PC-9 (cell line): ENCODE measurements around the gene ORAI2. TPM values are rescaled to one million over a fixed set of nuclear protein-coding genes. Genes with fewer than 3 reads are reported as not detected.
"Not testable (repeated sequence)": the region's sequence is repeated elsewhere in the genome, so short reads cannot be mapped to it uniquely, and the experiment has no call there.

Experiments used
- BruUV-seq: library from RNA; stranded (reverse); fragments of 400-500 nt; replicated peaks from 2 replicates; lab custom pipeline; 2021; lab: Mats Ljungman, UMichigan
- CTCF ChIA-PET: fragments of 300-600 bp; sonication (Branson Sonifier 250); formaldehyde crosslinking; loops from one replicate; lab custom pipeline; 2022; ENCODE audit warnings: antibody characterized with exemption; lab: Charles Lee
- POLR2A ChIA-PET: fragments of 300-600 bp; sonication (Branson Sonifier 250); formaldehyde crosslinking; loops from one replicate; lab custom pipeline; 2022; ENCODE audit warnings: antibody characterized with exemption; ENCODE audit not compliant: unreplicated experiment; lab: Charles Lee
- DNase-seq, 2 experiments: peaks; one replicate each; pipeline versions ENCODE4 v3.0.0 to v3.0.0-alpha.2; 2015 to 2022; ENCODE audit warnings: mixed read lengths in 1 of 2
- H2AFZ ChIP-seq: fragments of 200-600 bp; sonication (generic); 2 replicates; pipeline ENCODE4 v1.8.1; 2017; ENCODE audit warnings: antibody characterized with exemption
- H3F3A ChIP-seq: fragments of 200-600 bp; sonication (generic); 2 replicates; pipeline ENCODE4 v1.8.1; 2017; ENCODE audit warnings: antibody characterized with exemption, mild to moderate bottlenecking, low read depth; ENCODE audit not compliant: insufficient read depth
- H3K27ac ChIP-seq: fragments of 200-600 bp; sonication (generic); 2 replicates; pipeline ENCODE4 v1.6.1; 2016; ENCODE audit warnings: mixed run types
- H3K27me3 ChIP-seq: fragments of 200-600 bp; sonication (generic); 2 replicates; pipeline ENCODE4 v1.6.1; 2016; ENCODE audit warnings: low read depth, mixed run types; ENCODE audit not compliant: insufficient read depth
- H3K36me3 ChIP-seq: fragments of 200-600 bp; sonication (generic); 2 replicates; pipeline ENCODE4 v1.6.1; 2016; ENCODE audit warnings: low read depth, mixed run types
- H3K4me1 ChIP-seq: fragments of 200-600 bp; sonication (generic); replicated peaks from 2 replicates; pipeline ENCODE4 v1.6.1; 2016; ENCODE audit warnings: mixed run types; ENCODE audit not compliant: insufficient read depth
- H3K4me2 ChIP-seq: fragments of 200-600 bp; sonication (generic); 2 replicates; pipeline ENCODE4 v1.6.1; 2017; ENCODE audit warnings: mixed run types
- H3K4me3 ChIP-seq: fragments of 200-600 bp; sonication (generic); 2 replicates; pipeline ENCODE4 v1.6.1; 2016; ENCODE audit warnings: mixed run types
- H3K79me2 ChIP-seq: fragments of 200-600 bp; sonication (generic); 2 replicates; pipeline ENCODE4 v1.6.1; 2017; ENCODE audit warnings: low read depth, mixed run types
- H3K9me2 ChIP-seq: fragments of 200-600 bp; sonication (generic); 2 replicates; pipeline ENCODE4 v1.8.1; 2017; ENCODE audit warnings: mild to moderate bottlenecking; ENCODE audit not compliant: insufficient read depth
- H3K9me3 ChIP-seq: fragments of 200-600 bp; sonication (generic); 2 replicates; pipeline ENCODE4 v1.8.1; 2016; ENCODE audit warnings: low read depth; ENCODE audit not compliant: insufficient read depth
- H4K20me1 ChIP-seq: fragments of 200-600 bp; sonication (generic); 2 replicates; pipeline ENCODE4 v1.8.1; 2017; ENCODE audit not compliant: insufficient read depth
- EZH2 ChIP-seq: fragments of 200-600 bp; sonication (generic); IDR thresholded peaks from 2 replicates; pipeline ENCODE4 v1.8.0; 2017; ENCODE audit warnings: antibody characterized with exemption, low read depth
- intact Hi-C: fragments of 100-400 bp; cut with micrococcal nuclease; formaldehyde crosslinking; loops from one replicate; pipeline ENCODE4 v1.10.0; 2022; ENCODE audit not compliant: unreplicated experiment
- total RNA-seq: library from RNA; stranded (reverse); gene quantifications from 2 replicates; pipeline ENCODE4 v1.2.3, GENCODE V29; 2021
- TF ChIP-seq, protein P1 (sequence below): fragments of 200-600 bp; sonication (generic); conservative IDR thresholded peaks from 2 replicates; pipeline ENCODE4 v1.6.1; 2017; ENCODE audit warnings: mixed run types, antibody characterized with exemption, mild to moderate bottlenecking, moderate library complexity

ORAI2 gene
- total RNA-seq, 1 experiment from 2014 or later = 53.3 TPM

DNA sequence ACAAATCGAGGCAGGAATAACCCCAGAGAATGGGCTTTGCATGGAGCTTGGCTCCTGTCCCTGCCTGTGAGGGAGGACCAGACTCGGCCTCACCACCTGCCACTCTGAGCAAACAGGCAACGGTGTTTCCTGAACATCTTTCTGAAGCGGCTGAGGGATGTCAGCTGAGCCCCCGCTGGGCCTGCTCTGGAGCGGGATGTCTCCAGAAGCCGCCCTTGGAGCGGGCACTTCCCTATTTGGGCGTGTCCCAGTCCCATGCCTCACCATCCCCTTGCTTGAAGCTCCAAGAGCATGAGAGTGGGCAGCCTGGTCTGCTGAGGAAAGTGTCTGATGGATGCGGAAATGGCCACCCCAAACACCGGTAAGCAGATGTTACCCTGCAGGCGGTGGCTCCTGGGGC, 21.1 kb downstream of the ORAI2 start:
- no TSS peak for BruUV-seq
- H3K4me2 ChIP-seq = no peak overlapping the region
- H3K9me2 ChIP-seq = no peaks in the 10 kb centered on the region
- H3K36me3 ChIP-seq = no peaks in the 10 kb centered on the region
- H3K27me3 ChIP-seq = no peaks in the 10 kb centered on the region
- H3K9me3 ChIP-seq = no peaks in the 10 kb centered on the region
- POLR2A ChIA-PET = no interaction called here
- no peaks in the 10 kb centered on the region for H3K79me2 ChIP-seq
- H3K4me1 ChIP-seq = no peaks in the 10 kb centered on the region
- H2AFZ ChIP-seq = no peak overlapping the region
- CTCF ChIA-PET = no interaction called here
- H4K20me1 ChIP-seq = no peaks in the 10 kb centered on the region
- H3K4me3 ChIP-seq = no peak overlapping the region
- intact Hi-C loops = no loop called here
- no peak overlapping the region for H3K27ac ChIP-seq
- TF ChIP-seq EZH2 = no peak
- TF ChIP-seq, protein P1, sequence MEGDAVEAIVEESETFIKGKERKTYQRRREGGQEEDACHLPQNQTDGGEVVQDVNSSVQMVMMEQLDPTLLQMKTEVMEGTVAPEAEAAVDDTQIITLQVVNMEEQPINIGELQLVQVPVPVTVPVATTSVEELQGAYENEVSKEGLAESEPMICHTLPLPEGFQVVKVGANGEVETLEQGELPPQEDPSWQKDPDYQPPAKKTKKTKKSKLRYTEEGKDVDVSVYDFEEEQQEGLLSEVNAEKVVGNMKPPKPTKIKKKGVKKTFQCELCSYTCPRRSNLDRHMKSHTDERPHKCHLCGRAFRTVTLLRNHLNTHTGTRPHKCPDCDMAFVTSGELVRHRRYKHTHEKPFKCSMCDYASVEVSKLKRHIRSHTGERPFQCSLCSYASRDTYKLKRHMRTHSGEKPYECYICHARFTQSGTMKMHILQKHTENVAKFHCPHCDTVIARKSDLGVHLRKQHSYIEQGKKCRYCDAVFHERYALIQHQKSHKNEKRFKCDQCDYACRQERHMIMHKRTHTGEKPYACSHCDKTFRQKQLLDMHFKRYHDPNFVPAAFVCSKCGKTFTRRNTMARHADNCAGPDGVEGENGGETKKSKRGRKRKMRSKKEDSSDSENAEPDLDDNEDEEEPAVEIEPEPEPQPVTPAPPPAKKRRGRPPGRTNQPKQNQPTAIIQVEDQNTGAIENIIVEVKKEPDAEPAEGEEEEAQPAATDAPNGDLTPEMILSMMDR = no peak
- DNase-seq = no peak
- H3F3A ChIP-seq = 0 out of 2 replicates have a peak, but pooled peaks cover 6% of the 10 kb centered on the region

DNA sequence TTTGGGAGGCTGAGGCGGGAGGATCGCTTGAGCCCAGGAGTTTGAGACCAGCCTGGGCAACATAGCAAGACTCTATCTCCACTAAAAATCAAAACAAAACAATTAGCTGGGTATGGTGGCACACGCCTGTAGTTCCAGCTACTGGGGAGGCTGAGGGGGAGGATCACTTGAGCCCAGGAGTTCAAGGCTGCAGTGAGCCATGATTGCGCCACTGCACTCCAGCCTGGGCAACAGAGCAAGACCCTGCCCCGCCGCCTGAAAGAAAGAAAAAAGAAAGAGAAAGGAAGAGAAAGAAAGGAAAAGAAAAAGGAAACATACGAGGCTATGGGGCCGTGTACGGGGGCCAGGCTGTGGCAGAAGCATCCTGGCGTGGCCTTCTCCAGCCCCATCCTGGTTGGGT, 21.6 kb downstream of the ORAI2 start:
- H2AFZ ChIP-seq, intact Hi-C loops, DNase-seq, H3K79me2 ChIP-seq, POLR2A ChIA-PET, H3K36me3 ChIP-seq, H3K4me3 ChIP-seq, H3K4me2 ChIP-seq, H3F3A ChIP-seq, H4K20me1 ChIP-seq, H3K4me1 ChIP-seq, H3K9me3 ChIP-seq, H3K9me2 ChIP-seq, H3K27me3 ChIP-seq, H3K27ac ChIP-seq, CTCF ChIA-PET, BruUV-seq: not testable (repeated sequence)

GRCh38 chr7:102455596-102455995, 22.2 kb downstream of the ORAI2 start:
- Histone ChIP-seq H3K27ac (no peak overlapping the region), H3K79me2 (no peaks in the 10 kb centered on the region), H3K36me3 (no peaks in the 10 kb centered on the region), H3K4me3 (no peak overlapping the region), H3K27me3 (no peaks in the 10 kb centered on the region), H3K4me1 (no peaks in the 10 kb centered on the region), H4K20me1 (no peaks in the 10 kb centered on the region), H2AFZ (no peak overlapping the region), H3K9me2 (no peaks in the 10 kb centered on the region), H3K9me3 (no peaks in the 10 kb centered on the region), H3F3A (0 out of 2 replicates have a peak, but pooled peaks cover 6% of the 10 kb centered on the region), H3K4me2 (no peak overlapping the region)
- POLR2A ChIA-PET = interaction anchor here (0.5 kb wide), 1 partner anchor 12 kb away, joined by 5 read pairs; no protein-coding TSS in a partner anchor
- intact Hi-C loops = no loop called here
- no TSS peak for BruUV-seq
- TF ChIP-seq EZH2 = no peak
- TF ChIP-seq, protein P1 = no peak
- no peak for DNase-seq
- CTCF ChIA-PET = interaction anchor here (0.5 to 1.2 kb wide), 3 partner anchors 11 to 1015 kb away, joined by 3 to 4 read pairs (median 4); no protein-coding TSS in a partner anchor

GRCh38 chr7:102456327-102456726, 23.0 kb downstream of the ORAI2 start:
- H3K4me3 ChIP-seq = no peak overlapping the region
- no peaks in the 10 kb centered on the region for H3K27me3 ChIP-seq
- CTCF ChIA-PET = interaction anchor here (0.9 to 1.2 kb wide), 2 partner anchors 10 to 52 kb away, joined by 3 to 4 read pairs; no protein-coding TSS in a partner anchor
- peak in 1 of 2 experiments; percentile 65 for DNase-seq
- no peaks in the 10 kb centered on the region for H4K20me1 ChIP-seq
- no peaks in the 10 kb centered on the region for H3K4me1 ChIP-seq
- no peaks in the 10 kb centered on the region for H3K9me2 ChIP-seq
- H3F3A ChIP-seq = 0 out of 2 replicates have a peak, but pooled peaks cover 6% of the 10 kb centered on the region
- intact Hi-C loops = no loop called here
- no TSS peak for BruUV-seq
- no peaks in the 10 kb centered on the region for H3K36me3 ChIP-seq
- H3K9me3 ChIP-seq = no peaks in the 10 kb centered on the region
- H2AFZ ChIP-seq = no peak overlapping the region
- TF ChIP-seq EZH2 = no peak
- H3K79me2 ChIP-seq = no peaks in the 10 kb centered on the region
- no peak overlapping the region for H3K4me2 ChIP-seq
- H3K27ac ChIP-seq = no peak overlapping the region
- POLR2A ChIA-PET = interaction anchor here (0.5 to 0.6 kb wide), 6 partner anchors 9 to 659 kb away, joined by 3 to 17 read pairs (median 4); no protein-coding TSS in a partner anchor
